ENCODE measurements around the gene MORN5.

- TF ChIP-seq, protein P1, sequence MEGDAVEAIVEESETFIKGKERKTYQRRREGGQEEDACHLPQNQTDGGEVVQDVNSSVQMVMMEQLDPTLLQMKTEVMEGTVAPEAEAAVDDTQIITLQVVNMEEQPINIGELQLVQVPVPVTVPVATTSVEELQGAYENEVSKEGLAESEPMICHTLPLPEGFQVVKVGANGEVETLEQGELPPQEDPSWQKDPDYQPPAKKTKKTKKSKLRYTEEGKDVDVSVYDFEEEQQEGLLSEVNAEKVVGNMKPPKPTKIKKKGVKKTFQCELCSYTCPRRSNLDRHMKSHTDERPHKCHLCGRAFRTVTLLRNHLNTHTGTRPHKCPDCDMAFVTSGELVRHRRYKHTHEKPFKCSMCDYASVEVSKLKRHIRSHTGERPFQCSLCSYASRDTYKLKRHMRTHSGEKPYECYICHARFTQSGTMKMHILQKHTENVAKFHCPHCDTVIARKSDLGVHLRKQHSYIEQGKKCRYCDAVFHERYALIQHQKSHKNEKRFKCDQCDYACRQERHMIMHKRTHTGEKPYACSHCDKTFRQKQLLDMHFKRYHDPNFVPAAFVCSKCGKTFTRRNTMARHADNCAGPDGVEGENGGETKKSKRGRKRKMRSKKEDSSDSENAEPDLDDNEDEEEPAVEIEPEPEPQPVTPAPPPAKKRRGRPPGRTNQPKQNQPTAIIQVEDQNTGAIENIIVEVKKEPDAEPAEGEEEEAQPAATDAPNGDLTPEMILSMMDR (conservative IDR thresholded peaks at IDR 0.05 in 1 of 2, IDR thresholded peaks at IDR 0.05 in 1 of 2; ENCODE audit: low read depth in 1 of 2, low read length in 2 of 2), result no peak
- TF ChIP-seq EZH2 (IDR thresholded peaks at IDR 0.05; ENCODE audit: low read length, missing control alignments), result no peak
Observed at GRCh38 chr9:122145592-122145863, 14.2 kb upstream of the MORN5 start.

All from fibroblast of lung (primary cell).